MM.1S (cell line): Measurements from ENCODE around the gene DOC2A.

Experiments
- DNase-seq: peaks from one replicate; pipeline ENCODE4 v3.0.0-alpha.2; 2015
- H2AFZ ChIP-seq: fragments of 300-600 bp; sonication (generic); 2 replicates; pipeline ENCODE4 v1.6.0; 2016; ENCODE audit warnings: antibody characterized with exemption, low read length
- H3F3A ChIP-seq: fragments of 300-600 bp; sonication (generic); 2 replicates; pipeline ENCODE4 v1.6.1; 2016; ENCODE audit warnings: mild to moderate bottlenecking, antibody characterized with exemption, low read length, moderate library complexity, mixed read lengths; ENCODE audit not compliant: insufficient read depth
- H3K27ac ChIP-seq: fragments of 300-600 bp; sonication (generic); 2 replicates; pipeline ENCODE4 v1.5.1; 2016; ENCODE audit warnings: mild to moderate bottlenecking, low read length
- H3K27me3 ChIP-seq: fragments of 300-600 bp; sonication (generic); replicated peaks from 2 replicates; pipeline ENCODE4 v1.6.0; 2016; ENCODE audit warnings: low read length; ENCODE audit not compliant: insufficient read depth
- H3K36me3 ChIP-seq: fragments of 300-600 bp; sonication (generic); replicated peaks from 2 replicates; pipeline ENCODE4 v1.6.1; 2016; ENCODE audit warnings: mild to moderate bottlenecking, low read length, mixed read lengths; ENCODE audit not compliant: insufficient read depth
- H3K4me1 ChIP-seq: fragments of 300-600 bp; sonication (generic); 2 replicates; pipeline ENCODE4 v1.6.1; 2016; ENCODE audit warnings: low read length, mixed read lengths
- H3K4me2 ChIP-seq: fragments of 300-600 bp; sonication (generic); 2 replicates; pipeline ENCODE4 v1.6.0; 2016; ENCODE audit warnings: low read depth, low read length
- H3K4me3 ChIP-seq: fragments of 300-600 bp; sonication (generic); 2 replicates; pipeline ENCODE4 v1.5.1; 2016; ENCODE audit warnings: low read length, mixed read lengths
- H3K79me2 ChIP-seq: fragments of 300-600 bp; sonication (generic); 2 replicates; pipeline ENCODE4 v1.6.1; 2016; ENCODE audit warnings: mixed run types, low read length, mixed read lengths
- H3K9ac ChIP-seq: fragments of 300-600 bp; sonication (generic); 2 replicates; pipeline ENCODE4 v1.6.1; 2016; ENCODE audit warnings: low read length, mixed read lengths
- H3K9me2 ChIP-seq: fragments of 300-600 bp; sonication (generic); replicated peaks from 2 replicates; pipeline ENCODE4 v1.6.1; 2016; ENCODE audit warnings: mild to moderate bottlenecking, low read length, mixed read lengths; ENCODE audit not compliant: insufficient read depth
- H3K9me3 ChIP-seq: fragments of 300-600 bp; sonication (generic); replicated peaks from 2 replicates; pipeline ENCODE4 v1.6.1; 2016; ENCODE audit warnings: mild to moderate bottlenecking, low read length, mixed read lengths; ENCODE audit not compliant: insufficient read depth
- H4K20me1 ChIP-seq: fragments of 300-600 bp; sonication (generic); 2 replicates; pipeline ENCODE4 v1.6.1; 2016; ENCODE audit warnings: mild to moderate bottlenecking, low read length, moderate library complexity, mixed read lengths; ENCODE audit not compliant: insufficient read depth
- EZH2 ChIP-seq: fragments of 300-600 bp; sonication (generic); optimal IDR thresholded peaks from 2 replicates; pipeline ENCODE3; 2017; ENCODE audit warnings: low read depth, mild to moderate bottlenecking, antibody characterized with exemption, low read length, mixed read lengths
- EZH2phosphoT487 ChIP-seq: fragments of 300-600 bp; sonication (generic); IDR thresholded peaks from 2 replicates; pipeline ENCODE4 v1.6.1; 2018; ENCODE audit warnings: antibody characterized with exemption, low read length
- TF ChIP-seq, protein P1 (sequence below): fragments of 300-600 bp; sonication (generic); IDR thresholded peaks from 2 replicates; pipeline ENCODE4 v1.5.1; 2016; ENCODE audit warnings: antibody characterized with exemption, low read length, mixed read lengths

The DOC2A gene

DNA sequence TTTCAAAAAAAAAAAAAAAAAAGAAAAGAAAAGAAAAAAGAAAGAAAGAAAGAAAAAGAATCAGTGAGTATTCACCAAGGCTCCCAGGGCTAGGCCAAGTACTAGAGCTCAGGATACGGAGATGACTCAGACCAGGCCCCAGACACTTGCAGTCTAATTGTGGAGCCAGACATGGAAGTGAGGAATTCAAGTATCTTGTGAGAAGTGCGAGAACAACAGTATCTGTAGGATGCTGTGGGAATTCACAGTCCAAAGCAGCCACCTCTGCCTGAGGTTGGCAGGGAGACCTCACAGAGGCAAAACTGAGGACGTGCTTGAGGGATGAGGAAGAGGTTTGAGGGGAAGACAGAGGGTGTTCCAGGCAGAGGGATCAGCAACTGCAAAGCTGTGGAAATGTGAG is 40.7 kb upstream of the DOC2A start:
- peaks cover 6% of the 10 kb centered on the region for H3K4me1 ChIP-seq
- H3K4me3 ChIP-seq, result no peak overlapping the region
- H3K27ac ChIP-seq, result no peak overlapping the region
- no peaks in the 10 kb centered on the region for H3K36me3 ChIP-seq
- 0 out of 2 replicates have a peak, but pooled peaks cover 3% of the 10 kb centered on the region for H3F3A ChIP-seq
- no peaks in the 10 kb centered on the region for H3K27me3 ChIP-seq
- no peak for TF ChIP-seq EZH2
- no peak overlapping the region for H3K9ac ChIP-seq
- no peak overlapping the region for H3K4me2 ChIP-seq
- H3K9me2 ChIP-seq, result no peaks in the 10 kb centered on the region
- no peaks in the 10 kb centered on the region for H4K20me1 ChIP-seq
- no peaks in the 10 kb centered on the region for H3K9me3 ChIP-seq
- no peak for DNase-seq
- H2AFZ ChIP-seq, result no peak overlapping the region
- peaks cover 6% of the 10 kb centered on the region for H3K79me2 ChIP-seq

DNA sequence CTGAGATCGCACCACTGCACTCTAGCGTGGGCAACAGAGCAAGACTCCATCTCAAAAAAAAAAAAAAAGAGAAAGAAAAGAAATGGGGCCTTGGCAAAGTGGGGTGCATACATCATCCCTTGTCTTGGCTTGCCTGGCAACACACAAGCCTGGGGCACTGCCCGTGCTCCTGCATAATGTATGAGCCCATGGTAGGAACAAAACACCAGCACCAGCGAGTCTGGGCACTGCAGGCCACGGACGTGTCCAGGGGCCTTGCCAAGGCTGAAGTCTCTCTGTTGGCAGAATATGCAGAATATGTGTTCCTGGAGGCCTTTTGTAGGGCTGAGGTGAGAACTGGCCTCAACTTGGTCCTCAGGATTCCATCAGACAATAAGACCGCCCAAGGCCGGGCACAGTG is 39.0 kb upstream of the DOC2A start:
- Histone ChIP-seq H3K9ac (no peak overlapping the region), H4K20me1 (no peaks in the 10 kb centered on the region), H3K9me2 (no peaks in the 10 kb centered on the region), H3K36me3 (no peaks in the 10 kb centered on the region), H3F3A (0 out of 2 replicates have a peak, but pooled peaks cover 3% of the 10 kb centered on the region), H2AFZ (no peak overlapping the region), H3K4me2 (no peak overlapping the region), H3K9me3 (no peaks in the 10 kb centered on the region), H3K4me3 (no peak overlapping the region), H3K27me3 (no peaks in the 10 kb centered on the region), H3K27ac (no peak overlapping the region), H3K4me1 (peaks cover 6% of the 10 kb centered on the region), H3K79me2 (peaks cover 6% of the 10 kb centered on the region)
- TF ChIP-seq EZH2 (no peak), EZH2phosphoT487 (no peak)
- TF ChIP-seq, protein P1, sequence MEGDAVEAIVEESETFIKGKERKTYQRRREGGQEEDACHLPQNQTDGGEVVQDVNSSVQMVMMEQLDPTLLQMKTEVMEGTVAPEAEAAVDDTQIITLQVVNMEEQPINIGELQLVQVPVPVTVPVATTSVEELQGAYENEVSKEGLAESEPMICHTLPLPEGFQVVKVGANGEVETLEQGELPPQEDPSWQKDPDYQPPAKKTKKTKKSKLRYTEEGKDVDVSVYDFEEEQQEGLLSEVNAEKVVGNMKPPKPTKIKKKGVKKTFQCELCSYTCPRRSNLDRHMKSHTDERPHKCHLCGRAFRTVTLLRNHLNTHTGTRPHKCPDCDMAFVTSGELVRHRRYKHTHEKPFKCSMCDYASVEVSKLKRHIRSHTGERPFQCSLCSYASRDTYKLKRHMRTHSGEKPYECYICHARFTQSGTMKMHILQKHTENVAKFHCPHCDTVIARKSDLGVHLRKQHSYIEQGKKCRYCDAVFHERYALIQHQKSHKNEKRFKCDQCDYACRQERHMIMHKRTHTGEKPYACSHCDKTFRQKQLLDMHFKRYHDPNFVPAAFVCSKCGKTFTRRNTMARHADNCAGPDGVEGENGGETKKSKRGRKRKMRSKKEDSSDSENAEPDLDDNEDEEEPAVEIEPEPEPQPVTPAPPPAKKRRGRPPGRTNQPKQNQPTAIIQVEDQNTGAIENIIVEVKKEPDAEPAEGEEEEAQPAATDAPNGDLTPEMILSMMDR, result no peak
- DNase-seq, result no peak

DNA sequence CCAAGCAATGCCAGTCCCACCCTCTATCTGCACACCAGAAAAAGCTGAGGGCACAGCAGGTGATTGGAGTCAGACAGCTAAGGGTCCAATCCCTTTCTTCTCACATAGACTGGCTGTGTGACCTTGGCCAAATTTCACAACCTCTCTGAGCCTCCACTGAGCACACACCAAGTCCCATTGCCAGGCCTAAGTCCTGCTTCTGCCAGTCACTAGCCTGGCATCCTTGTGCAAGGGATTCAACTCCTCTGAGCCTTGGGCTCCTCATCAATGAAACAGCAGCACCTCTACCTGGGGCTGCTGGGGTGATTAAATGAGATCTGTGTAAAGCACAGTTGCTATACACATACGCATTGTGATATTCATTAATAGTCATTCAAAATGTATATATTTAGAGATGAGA is 35.8 kb upstream of the DOC2A start:
- H3K4me2 ChIP-seq, result no peak overlapping the region
- no peak overlapping the region for H3K9ac ChIP-seq
- no peaks in the 10 kb centered on the region for H3K4me1 ChIP-seq
- no peak overlapping the region for H2AFZ ChIP-seq
- no peaks in the 10 kb centered on the region for H3K79me2 ChIP-seq
- no peaks in the 10 kb centered on the region for H3K27me3 ChIP-seq
- H3K9me2 ChIP-seq, result no peaks in the 10 kb centered on the region
- no peak overlapping the region for H3K27ac ChIP-seq
- no peak overlapping the region for H3K4me3 ChIP-seq
- no peak for TF ChIP-seq EZH2phosphoT487
- H3K36me3 ChIP-seq, result no peaks in the 10 kb centered on the region
- H3K9me3 ChIP-seq, result no peaks in the 10 kb centered on the region
- H4K20me1 ChIP-seq, result no peaks in the 10 kb centered on the region
- no peaks in the 10 kb centered on the region for H3F3A ChIP-seq
- DNase-seq, result no peak

DNA sequence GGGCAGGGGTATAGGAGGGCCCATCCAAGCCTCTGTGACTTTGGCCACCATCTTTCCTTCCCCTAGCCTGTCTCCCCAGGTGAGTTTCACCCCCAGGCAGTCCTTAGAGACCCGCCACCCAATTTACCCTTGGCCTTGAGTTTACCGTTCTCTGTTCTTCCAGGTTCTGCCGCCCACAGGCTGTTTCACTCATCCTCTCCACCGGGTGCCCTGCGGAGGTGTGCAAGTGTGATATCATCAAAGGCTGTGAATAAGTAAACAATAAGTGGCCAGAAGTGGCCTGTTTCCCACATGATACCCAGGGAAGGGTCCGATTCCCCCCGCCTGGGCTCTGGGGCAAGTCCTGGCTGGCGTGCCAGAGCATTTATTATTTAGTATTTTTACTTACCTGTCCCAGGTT is 35.4 kb upstream of the DOC2A start:
- H2AFZ ChIP-seq, result no peak overlapping the region
- no peaks in the 10 kb centered on the region for H3K27me3 ChIP-seq
- TF ChIP-seq EZH2, result no peak
- TF ChIP-seq EZH2phosphoT487, result no peak
- TF ChIP-seq, protein P1, result no peak
- no peak overlapping the region for H3K4me3 ChIP-seq
- H3K9me2 ChIP-seq, result no peaks in the 10 kb centered on the region
- H3K36me3 ChIP-seq, result no peaks in the 10 kb centered on the region
- H3K27ac ChIP-seq, result no peak overlapping the region
- no peak overlapping the region for H3K4me2 ChIP-seq
- no peaks in the 10 kb centered on the region for H3K79me2 ChIP-seq
- no peaks in the 10 kb centered on the region for H3K9me3 ChIP-seq
- DNase-seq, result no peak
- no peaks in the 10 kb centered on the region for H3F3A ChIP-seq
- H3K4me1 ChIP-seq, result no peaks in the 10 kb centered on the region
- no peak overlapping the region for H3K9ac ChIP-seq
- H4K20me1 ChIP-seq, result no peaks in the 10 kb centered on the region
